GM10248 (cell line): ENCODE data around the gene COL4A2.

Source experiments
- CTCF ChIA-PET: fragments of 300-600 bp; sonication (Branson Sonifier 250); formaldehyde crosslinking; extraction: SDS; loops from one replicate; lab custom pipeline; 2021; ENCODE audit warnings: antibody characterized with exemption; lab: Yijun Ruan, JAX
- POLR2A ChIA-PET: fragments of 350-650 bp; sonication (Branson Sonifier 250); formaldehyde crosslinking; extraction: SDS; loops from one replicate; lab custom pipeline; 2020; ENCODE audit warnings: antibody characterized with exemption; lab: Yijun Ruan, JAX
- DNase-seq: peaks from one replicate; pipeline ENCODE4 v3.0.0; 2012; ENCODE audit errors: extremely low spot score
- CTCF ChIP-seq: IDR thresholded peaks from 2 replicates; pipeline ENCODE4 v1.5.1; 2012; ENCODE audit warnings: mild to moderate bottlenecking, low read depth; ENCODE audit errors: extremely low read depth, missing control alignments, control extremely low read depth

Gene COL4A2

GRCh38 chr13:110464556-110465333, 157.7 kb downstream of the COL4A2 start:
- TF ChIP-seq CTCF = no peak
- POLR2A ChIA-PET = interaction anchor here (0.6 kb wide), 1 partner anchor 21 kb away, joined by 3 read pairs; no protein-coding TSS in a partner anchor
- CTCF ChIA-PET = interaction anchor here (1.0 to 4.1 kb wide), 5 partner anchors 9 to 252 kb away, joined by 3 to 45 read pairs (median 3); no protein-coding TSS in a partner anchor
- DNase-seq = no peak

DNA sequence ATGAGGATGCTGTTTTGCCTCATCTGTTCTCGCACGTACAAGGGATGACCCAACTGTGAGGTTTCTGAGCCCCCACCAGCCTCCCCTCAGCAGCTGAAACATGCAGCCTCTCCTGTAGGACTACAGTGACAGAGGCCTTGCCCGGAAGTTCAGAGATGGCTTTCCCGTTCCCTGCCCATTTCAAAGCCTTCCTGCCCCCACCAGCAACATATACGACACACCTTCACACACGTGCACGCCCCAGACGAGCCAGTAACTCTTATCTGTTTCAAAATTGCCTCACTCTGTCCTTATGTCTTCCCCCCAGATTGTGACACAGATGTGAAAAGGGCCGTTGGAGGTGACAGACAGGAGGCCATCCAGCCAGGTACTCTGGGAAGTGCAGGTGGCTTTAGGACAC, 158.6 kb downstream of the COL4A2 start:
- ChIA-PET POLR2A (no interaction called here), CTCF (interaction anchor here (1.2 to 4.1 kb wide), 3 partner anchors 10 to 128 kb away, joined by 3 to 45 read pairs (median 4); no protein-coding TSS in a partner anchor)
- no peak for DNase-seq
- TF ChIP-seq CTCF = no peak

DNA sequence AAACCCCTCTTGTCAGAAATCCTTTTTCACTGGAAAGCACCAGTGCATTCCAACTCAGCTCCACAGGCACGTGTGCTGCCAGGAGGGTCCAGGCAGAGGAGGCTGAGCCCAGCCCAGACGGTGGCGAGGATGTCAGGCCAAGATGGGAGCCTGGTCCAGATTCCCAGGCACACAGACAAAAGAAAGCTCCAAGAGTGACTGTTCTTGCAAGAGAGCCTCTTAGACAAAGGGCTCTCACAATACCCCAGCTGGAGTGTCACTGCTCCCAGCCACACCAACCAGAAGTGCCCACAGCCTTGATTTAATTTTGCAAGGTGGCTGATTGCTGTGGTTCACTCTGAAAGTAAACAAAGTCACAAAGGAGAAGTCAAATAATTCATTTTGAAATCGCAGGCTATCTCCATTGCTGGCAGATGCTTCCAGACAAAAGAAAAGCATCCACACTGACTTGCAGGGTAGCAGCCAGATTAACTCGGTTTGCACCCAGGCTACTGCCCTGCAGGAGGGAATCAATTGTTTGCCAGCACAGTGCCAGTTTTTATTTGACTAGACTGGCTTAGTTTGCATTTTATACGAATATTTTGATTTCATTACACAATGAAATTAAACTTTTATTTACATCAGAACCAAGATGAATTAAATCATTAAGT, 159.3 kb downstream of the COL4A2 start:
- ChIA-PET POLR2A (no interaction called here), CTCF (interaction anchor here (1.7 to 4.1 kb wide), 2 partner anchors 11 to 127 kb away, joined by 4 to 45 read pairs; no protein-coding TSS in a partner anchor)
- no peak for TF ChIP-seq CTCF
- DNase-seq = no peak

- no peak for TF ChIP-seq CTCF
Observed at GRCh38 chr13:110467516-110468110, 160.5 kb downstream of the COL4A2 start.

DNA sequence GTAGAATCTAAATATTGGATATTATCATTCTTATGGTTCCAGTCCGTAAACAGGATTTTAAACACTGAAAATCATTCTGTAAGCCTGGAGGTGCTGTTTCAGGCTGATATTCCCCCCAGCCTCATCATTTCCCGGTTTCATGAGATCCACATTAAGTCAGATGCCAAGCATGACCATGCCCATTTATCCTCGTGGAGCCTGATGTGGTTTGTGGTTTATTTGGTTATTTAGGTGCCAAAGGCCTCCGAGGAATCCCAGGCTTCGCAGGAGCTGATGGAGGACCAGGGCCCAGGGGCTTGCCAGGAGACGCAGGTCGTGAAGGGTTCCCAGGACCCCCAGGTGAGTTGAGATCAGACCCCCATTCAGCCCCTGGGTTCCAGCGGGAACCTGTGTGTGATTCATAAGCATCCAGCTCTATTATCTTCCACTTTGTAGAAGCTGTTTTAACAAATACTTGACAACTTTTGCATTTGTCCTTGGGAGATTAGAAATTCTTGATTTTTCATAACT, 162.0 kb downstream of the COL4A2 start:
- ChIA-PET CTCF (interaction anchor here (1.0 kb wide), 1 partner anchor 13 kb away, joined by 5 read pairs; no protein-coding TSS in a partner anchor), POLR2A (no interaction called here)
- DNase-seq = no peak
- TF ChIP-seq CTCF = no peak

More at GRCh38 chr13:110467516-110468110, 160.5 kb downstream of the COL4A2 start:
- ChIA-PET CTCF (interaction anchor here (4.1 kb wide), 1 partner anchor 12 kb away, joined by 45 read pairs; no protein-coding TSS in a partner anchor), POLR2A (no interaction called here)
- DNase-seq = no peak

GRCh38 chr13:110469597-110469996, 162.5 kb downstream of the COL4A2 start:
- TF ChIP-seq CTCF = no peak
- CTCF ChIA-PET = interaction anchor here (1.0 kb wide), 1 partner anchor 14 kb away, joined by 5 read pairs; no protein-coding TSS in a partner anchor
- POLR2A ChIA-PET = interaction anchor here (0.6 kb wide), 1 partner anchor 101 kb away, joined by 6 read pairs; no protein-coding TSS in a partner anchor
- DNase-seq = no peak
